CD4-positive, alpha-beta T cell treated with Interleukin-1 beta for 1 hour (primary cell): ENCODE measurements around the gene LTBP1.
"Not testable (repeated sequence)": the region's sequence is repeated elsewhere in the genome, so short reads cannot be mapped to it uniquely, and the experiment has no call there.

Experiments
- DNase-seq, 2 donors: peaks; one replicate each; pipeline ENCODE4 v3.0.0-alpha.2; 2020 to 2022

The LTBP1 gene, protein sequence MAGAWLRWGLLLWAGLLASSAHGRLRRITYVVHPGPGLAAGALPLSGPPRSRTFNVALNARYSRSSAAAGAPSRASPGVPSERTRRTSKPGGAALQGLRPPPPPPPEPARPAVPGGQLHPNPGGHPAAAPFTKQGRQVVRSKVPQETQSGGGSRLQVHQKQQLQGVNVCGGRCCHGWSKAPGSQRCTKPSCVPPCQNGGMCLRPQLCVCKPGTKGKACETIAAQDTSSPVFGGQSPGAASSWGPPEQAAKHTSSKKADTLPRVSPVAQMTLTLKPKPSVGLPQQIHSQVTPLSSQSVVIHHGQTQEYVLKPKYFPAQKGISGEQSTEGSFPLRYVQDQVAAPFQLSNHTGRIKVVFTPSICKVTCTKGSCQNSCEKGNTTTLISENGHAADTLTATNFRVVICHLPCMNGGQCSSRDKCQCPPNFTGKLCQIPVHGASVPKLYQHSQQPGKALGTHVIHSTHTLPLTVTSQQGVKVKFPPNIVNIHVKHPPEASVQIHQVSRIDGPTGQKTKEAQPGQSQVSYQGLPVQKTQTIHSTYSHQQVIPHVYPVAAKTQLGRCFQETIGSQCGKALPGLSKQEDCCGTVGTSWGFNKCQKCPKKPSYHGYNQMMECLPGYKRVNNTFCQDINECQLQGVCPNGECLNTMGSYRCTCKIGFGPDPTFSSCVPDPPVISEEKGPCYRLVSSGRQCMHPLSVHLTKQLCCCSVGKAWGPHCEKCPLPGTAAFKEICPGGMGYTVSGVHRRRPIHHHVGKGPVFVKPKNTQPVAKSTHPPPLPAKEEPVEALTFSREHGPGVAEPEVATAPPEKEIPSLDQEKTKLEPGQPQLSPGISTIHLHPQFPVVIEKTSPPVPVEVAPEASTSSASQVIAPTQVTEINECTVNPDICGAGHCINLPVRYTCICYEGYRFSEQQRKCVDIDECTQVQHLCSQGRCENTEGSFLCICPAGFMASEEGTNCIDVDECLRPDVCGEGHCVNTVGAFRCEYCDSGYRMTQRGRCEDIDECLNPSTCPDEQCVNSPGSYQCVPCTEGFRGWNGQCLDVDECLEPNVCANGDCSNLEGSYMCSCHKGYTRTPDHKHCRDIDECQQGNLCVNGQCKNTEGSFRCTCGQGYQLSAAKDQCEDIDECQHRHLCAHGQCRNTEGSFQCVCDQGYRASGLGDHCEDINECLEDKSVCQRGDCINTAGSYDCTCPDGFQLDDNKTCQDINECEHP (N-terminal part only)

DNA sequence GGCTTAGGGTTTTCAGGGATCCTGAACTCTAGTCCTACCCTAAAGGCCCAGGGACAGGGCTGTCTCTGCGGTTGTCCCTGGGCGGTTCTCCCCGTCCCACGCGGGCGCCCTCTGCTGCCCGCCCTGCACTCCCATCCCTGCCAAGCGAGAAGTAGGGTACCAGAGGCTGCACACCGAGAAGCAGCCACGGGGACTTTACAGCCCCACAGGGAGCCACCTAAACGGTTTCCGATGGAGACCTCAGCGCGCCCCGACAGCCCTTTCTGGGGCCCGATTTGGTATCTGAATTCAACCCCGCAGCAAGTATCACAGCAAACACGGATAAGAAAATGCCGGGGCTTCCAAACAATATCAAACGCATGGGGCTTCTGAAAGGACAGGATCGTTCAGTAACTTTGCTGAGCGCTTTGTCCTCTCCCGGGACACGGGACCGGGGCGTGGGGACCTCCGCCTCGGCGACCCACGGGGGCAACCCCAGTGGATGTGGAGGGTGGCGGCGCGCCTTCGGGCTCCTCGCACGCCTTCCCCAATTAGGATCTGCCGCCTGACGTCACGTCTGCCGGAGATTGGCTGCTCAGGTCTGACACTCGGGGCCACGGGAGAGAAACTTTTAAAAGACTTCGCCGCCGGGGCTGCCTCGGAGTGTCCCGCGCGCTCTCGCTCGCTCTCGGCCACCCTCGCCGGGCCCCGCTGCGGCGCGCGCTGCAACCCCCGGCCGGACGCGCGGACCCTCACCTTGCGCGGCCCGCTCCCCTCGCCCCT is at the start of gene LTBP1:
TSS of gene LTBP1 (plus strand) at position 640 of the 762 bp plus-strand sequence. CDS start 372 bp downstream, outside the sequence.
- DNase-seq = peak; percentile 58 to 64

DNA sequence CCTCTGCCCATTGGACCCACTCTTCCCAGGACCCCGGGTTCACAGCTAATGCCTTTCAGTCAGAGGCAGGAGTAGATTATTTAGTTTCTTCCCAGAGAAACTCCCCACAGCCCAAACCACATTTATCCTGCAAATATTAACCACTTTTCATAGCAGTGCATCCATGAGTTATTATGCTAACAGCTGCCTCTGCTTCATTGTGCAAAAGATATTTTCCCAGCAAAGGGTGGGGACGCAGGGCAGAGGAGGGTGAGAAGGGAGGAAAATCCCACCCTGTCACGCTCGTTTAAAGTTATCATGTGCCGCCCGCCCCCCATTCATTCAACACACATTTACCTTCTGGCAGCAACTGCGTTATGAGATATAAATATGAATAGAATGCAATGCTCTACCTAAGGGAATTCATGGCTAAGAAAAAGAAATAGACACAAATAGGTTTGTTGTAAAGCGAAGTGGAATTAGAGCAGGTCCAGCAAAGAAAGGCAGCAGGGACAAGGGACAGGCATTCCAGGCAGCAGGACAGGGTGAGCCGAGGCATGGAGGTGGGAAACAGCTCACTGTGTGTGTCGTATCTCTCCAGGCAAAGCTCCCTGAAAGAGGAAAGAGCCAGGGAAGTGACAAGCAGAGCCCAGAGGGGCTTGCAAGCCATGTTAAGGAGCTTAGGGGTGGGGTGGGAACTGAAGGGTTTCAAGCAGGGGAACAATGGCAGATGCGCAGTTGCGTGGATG is 46.3 kb upstream of the LTBP1 start:
- DNase-seq = no peak

DNA sequence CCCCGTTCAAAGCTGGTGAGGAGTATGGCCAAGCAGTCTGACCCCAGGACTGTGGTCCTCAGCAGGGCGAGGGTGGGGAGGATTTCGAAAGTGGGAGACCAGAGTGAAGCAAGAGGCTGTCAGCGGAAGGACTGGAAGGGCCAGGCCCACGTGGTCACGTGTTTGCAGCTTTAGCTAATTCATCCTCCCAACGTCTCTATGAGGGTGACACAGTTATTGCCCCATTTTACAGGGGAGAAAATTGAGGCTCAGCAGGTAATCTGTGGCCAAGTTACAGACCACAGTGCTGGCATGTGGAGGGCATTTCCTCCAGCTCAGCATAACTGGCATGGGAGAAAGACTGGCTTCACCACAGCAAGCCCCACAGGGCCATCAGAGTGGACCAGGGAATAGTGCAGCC is 45.4 kb upstream of the LTBP1 start:
- no peak for DNase-seq

DNA sequence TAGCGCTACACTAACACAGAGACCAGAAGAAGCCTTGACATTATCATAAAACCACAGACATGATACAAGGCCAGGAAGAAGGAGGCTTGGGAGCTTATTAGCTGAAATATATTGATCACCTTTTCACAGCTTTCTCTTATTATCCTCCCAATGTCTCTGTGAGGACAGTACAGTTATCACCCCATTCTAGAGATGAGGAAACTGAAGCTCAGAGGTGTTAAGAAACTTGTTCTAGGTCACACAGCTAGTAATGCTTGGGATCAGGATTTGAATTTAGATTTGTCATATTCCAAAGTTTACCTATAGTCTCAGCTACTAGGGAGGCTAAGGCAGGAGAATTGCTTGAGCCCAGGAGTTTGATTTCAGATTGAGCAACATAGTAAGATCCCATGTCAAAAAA is 44.6 kb upstream of the LTBP1 start:
- no peak for DNase-seq

DNA sequence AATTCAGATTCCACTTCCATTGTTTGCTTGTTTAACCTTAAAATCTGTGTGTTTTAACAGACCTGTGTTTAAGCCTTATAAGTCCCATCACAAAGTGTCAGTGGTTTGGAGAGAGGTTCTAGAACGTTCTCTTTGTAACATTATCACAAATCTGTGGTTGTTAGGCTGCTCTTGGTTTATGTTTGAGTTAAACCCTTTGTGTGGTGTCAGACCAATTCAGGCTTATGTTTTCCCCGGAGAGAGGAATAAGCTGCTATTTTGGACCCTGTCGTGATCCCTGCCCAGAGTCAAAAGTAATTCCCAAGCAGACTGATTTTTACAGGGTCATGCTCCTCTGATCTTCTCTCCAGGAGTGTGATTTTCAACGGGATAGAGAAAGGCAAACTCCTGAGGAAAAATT is 43.8 kb upstream of the LTBP1 start:
- no peak for DNase-seq

DNA sequence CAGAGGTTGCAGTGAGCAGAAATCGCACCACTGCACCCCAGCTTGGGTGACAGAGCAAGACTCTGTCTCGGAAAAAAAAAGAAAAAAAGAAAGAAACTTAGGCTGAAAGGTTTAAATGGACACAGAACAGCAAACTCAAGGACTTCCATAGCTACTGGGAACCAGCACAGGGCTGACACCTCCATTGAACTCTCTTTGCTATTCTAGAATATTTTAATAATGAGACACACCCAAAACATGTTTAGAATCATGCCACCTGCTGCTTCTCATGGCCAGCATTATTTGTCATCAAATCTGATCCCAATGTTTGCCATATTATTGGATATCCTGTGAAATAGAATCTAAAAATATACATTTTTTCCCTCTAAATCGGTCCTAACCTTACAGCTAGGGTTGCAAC is 42.7 kb upstream of the LTBP1 start:
- DNase-seq = no peak

DNA sequence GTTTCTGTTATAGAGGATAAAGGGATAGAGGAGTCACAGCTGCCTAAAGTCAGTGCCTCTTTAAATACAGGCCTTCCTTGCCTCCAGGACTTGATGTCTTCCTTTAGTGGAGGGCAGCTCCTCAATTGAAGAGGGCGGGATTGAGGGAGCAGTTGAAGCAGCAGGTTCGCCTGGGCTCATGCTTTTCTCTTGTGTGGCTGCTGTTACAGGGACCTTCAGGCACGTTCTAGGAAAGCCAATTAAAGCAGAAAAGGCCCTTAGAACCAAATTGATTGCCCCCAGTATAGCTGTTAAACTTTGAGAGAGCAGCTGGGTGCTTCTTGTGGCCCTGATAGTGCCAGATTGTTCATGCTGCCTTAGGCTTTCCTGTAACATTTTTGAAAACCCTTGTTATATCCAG is 42.0 kb upstream of the LTBP1 start:
- DNase-seq = no peak

DNA sequence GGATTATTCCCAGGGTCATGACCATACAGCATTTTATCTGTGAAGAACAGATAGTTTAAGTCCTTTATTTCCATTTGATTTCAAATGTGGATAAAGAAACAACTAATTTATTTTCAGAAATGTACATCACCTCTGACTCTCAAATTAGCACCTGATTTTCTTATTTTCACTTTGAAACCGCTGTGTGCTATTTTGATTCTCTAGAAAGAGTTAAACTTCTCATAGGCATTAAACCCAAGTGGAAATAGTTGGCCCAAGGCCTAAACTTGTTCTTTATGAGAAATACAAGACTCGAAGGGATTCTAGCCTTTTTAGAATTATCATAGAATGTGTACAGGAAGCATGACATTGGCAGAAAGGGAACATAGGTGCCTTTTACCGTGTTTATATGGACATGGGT is 41.5 kb upstream of the LTBP1 start:
- DNase-seq = no peak

DNA sequence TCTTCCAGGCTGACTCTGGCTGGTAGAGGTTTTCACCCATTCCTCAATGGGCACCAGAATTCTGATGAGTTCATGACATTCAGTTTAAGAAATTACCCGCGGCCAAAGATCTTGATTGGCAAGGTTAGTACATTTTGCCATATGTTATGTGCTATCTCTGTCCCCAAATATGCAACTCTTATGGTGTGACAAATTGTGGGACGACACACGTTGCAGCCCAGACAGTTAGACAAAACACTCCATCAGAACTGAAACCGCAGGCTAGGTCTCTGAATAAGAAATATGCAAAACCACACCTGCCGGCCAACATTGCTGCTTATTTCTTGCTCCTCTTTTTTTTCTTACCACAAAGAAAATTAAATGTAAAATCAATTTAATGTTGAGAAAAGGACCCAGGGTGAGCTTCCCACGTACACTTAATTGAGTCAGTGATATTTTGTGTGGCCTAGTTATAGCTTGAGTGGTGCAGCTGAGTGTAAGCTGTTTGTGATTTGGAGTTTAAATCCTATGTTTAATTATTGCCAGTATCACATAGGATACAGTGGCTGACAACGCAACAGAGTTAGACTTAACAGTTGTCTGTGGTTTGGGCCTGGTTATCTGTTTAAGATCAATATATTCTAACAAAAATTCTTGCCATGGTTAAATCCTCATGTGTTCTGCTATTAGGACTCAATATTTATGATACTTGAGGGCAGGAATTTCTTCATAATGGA is 35.7 kb upstream of the LTBP1 start:
- no peak for DNase-seq

DNA sequence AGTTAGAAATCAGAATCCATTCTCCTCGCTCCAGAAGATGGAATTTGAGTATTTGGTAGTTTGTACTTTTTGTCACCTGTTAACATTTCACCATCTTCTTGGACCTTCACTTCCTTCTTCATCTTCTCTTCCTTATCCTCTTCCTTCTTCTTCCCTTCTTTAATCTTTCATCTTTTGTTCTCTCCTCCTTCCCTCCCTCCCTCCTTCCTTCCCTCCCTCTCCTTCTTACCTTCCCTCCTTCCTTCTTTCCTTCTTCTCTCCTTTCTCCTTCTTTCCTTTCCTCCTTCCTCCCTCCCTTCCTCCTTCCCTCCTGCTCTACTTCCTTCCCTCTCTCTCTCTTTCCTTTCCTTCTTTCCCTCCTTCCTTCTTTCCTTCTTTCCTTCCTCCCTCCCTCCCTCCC is 31.1 kb upstream of the LTBP1 start:
- DNase-seq = no peak

DNA sequence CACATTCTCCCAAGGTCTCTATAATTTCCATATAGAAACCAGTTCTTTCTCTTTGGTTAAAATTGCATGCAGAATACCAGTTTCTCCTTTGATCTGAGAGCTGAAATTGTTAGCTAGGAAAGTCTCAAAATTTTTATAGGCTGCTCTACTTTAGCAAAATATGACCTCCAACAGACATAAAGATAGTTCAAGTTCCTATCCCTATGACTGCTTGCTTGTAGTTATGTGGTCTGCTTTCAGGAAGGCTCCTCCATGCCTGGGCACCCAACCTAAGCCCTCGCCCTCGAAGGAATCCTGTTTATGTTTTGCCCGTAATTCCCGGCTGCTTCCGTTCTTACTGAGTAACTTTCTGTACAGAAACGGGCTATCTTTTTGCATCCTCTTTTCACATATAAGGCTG is 28.0 kb upstream of the LTBP1 start:
- DNase-seq = no peak

DNA sequence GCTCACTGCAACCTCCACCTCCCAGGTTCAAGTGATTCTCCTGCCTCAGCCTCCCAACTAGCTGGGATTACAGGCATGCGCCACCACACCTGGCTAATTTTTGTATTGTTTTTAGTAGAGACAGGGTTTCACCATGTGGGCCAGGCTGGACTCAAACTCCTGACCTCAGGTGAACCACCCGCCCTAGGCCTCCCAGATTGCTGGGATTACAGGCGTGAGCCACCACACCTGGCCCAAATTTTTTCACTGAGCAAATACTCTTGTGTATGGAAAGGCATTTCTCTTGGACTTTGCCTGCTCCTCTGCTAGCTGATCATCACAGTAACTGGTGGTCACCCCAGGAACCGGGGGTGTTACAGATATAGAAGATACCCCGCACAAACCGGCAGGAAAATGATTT is 26.9 kb upstream of the LTBP1 start:
- DNase-seq = not testable (repeated sequence)

DNA sequence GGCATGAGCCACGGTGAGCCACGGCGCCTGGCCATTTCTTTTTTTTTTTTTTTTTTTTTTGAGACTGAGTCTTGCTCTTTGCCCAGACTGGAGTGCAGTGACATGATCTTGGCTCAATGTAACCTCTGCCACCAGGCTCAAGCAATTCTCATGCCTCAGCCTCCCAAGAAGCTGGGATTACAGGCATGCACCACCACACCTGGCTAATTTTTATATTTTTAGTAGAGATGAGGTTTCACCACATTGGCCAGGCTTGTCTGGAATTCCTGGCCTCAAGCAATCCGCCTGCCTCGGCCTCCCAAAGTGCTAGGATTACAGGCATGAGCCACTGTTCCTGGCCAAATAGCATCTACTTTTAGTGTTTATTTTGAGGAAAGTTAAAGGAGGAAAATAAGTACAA is 25.3 kb upstream of the LTBP1 start:
- not testable (repeated sequence) for DNase-seq

DNA sequence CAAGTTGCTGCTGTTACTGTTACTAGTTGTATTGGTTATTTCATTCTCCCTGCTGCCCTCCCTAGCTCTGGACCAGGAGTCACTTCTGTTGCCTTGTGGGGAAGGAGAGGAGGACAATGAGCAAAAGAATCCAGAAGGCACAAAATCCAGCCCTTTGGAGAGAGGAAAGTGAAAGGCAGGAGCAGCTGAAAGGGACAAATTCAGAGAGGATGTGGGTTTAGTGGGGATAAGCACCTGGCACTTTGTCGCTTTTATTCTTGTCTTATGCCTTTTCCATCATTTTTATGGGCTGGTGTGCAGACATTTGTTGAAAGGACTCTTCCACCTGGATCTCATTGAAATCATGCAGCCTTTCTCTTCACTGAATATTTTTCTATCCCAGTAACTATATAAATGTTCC is 24.3 kb upstream of the LTBP1 start:
- DNase-seq = no peak

DNA sequence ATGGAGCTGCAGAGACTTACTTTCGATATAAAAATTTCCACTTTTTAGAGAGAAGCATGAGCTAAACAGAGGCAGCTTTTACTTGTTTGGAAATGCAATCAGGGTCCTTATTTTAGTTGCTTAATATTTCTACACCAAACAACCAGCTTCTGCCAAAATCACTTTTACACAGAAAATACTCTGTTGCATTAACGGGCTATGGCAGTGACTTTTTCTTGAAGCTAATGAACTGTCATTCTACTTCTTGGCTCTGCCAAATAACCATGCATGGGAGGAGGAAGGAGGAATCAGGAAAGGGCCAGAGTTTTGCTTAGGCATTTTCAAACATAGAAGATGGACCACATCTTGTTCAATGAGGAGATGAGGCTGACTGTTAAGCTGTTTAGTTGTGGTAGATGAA is 23.6 kb upstream of the LTBP1 start:
- no peak for DNase-seq

DNA sequence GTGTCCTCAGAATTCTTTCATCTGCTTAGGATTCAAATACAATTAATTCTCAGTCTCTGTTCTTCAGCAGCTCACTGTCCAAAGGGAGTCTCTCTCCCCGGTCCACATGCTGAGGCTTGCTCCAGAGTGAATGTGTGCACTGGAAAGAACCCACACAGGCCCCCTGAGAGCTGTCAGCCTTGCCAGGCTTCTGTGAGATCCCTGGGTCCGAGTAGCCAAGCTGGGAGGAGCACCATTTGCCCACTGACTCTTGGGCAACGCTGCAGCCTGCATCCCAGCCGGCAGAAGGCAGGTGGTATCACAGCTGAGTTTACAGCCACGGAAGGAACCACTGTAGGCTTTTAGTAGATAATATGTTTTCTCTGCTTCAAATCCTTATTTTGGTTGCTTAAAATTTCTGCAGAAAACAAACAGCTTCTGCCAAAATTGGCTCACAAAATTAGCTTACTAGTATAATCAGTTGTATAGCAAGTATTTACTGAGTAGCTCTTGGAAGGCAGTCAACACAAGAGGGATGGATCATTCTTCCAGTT is 21.4 kb upstream of the LTBP1 start:
- no peak for DNase-seq

DNA sequence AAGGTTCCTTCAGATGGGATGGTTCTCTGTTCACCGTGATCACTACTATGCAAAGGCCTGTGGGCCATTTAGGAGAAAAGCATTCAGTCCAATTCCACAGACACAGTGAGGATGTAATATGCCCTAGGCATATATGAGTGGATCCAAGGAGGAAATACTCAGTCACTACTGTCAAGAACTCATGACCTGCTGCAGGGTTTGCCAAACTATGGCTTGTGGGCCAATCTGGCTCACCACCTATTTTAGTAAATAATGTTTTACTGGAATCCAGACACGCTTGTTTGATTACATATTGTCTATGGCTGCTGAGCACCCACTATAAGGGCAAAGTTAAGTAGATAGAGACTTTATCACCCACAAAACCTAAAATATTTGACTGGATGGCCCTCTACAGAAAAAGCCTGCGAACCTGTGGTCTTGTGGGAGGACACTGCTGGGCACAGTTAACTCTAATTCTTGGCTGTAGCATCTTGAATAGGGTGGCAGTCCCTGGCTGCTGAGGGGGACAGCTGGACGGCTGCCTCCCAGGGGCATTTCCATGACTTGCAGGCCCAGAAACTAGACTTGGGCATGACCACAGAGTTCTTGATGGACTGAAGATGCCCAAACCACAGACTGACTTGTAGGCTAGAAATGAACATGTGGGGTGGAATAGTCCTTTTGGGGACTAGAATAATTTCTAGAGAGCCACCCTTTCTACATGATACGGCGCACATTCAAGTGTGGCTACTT is 20.6 kb upstream of the LTBP1 start:
- DNase-seq = no peak

DNA sequence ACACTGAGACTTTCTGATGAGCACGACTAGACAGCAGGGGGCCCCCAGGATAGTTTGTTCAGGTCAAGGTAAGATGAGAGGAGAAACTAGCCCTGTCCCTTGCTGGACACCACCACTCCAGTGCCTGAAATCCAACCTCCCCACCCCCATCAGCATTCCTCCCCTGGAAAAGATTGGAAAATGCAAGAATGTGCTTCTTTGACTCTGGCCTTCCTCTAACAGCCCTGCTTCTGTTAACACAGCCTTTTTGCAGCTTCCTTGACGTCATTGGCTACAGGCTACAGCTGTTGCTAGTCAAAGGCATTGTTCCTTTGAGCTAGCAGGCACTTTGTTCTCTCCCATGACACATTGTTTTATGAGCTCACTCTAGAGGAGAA is 20.1 kb upstream of the LTBP1 start:
- DNase-seq = no peak

DNA sequence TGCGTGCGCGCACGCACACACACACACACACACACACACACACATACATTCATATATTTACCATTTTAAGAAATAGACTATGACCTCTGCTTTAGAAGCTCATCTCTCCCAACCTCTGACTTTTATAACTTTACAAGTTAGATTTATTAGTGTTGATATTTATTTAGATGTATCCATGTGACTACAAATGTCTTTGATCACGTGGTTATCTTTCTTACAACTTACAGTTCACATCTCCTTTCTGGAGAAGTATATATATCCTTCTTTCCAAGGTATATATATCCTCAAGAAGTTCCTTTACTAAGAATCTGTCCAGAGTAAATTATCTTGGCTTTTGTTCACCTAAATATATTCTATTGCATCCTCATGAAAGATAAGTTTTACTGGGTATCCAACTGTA is 16.3 kb upstream of the LTBP1 start:
- no peak for DNase-seq

DNA sequence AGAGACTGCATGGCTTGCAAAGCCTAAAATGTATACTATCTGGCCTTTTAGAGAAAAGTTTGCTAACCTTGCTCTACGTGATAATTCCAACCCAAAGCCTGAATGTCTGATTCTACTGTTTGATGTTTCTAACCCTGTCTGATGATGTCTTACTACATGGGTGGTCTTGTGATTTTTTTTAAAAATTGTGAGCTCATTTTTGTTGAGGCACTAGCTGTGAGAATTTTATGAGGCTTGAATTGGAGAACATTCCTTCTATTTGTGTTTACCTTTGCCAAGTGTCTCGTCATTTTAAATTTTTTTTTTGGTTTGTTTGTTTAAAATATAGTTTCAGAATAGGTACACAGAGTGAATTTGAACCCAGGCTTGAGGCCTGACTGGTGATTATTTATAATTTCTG is 15.2 kb upstream of the LTBP1 start:
- DNase-seq = no peak
